CD4-positive, alpha-beta T cell treated with Interferon gamma for 1 hour (primary cell): ENCODE results near the gene PCNX1.
"Not testable (repeated sequence)": the region's sequence is repeated elsewhere in the genome, so short reads cannot be mapped to it uniquely, and the experiment has no call there.

Source experiments
- DNase-seq: peaks from one replicate; pipeline ENCODE4 v3.0.0-alpha.2; 2020

PCNX1 gene

GRCh38 chr14:70917633-70918032, 10.4 kb downstream of the PCNX1 start:
- DNase-seq: no peak

GRCh38 chr14:70919774-70920173, 12.5 kb downstream of the PCNX1 start:
- no peak for DNase-seq

- no peak for DNase-seq
Observed at GRCh38 chr14:70920608-70921007, 13.3 kb downstream of the PCNX1 start.

- no peak for DNase-seq
Observed at GRCh38 chr14:70921669-70922068, 14.4 kb downstream of the PCNX1 start.

GRCh38 chr14:70924521-70924920, 17.3 kb downstream of the PCNX1 start:
- no peak for DNase-seq

GRCh38 chr14:70926235-70926830, 19.1 kb downstream of the PCNX1 start:
- no peak for DNase-seq

- no peak for DNase-seq
Observed at GRCh38 chr14:70931008-70931407, 23.7 kb downstream of the PCNX1 start.

GRCh38 chr14:70934084-70934483, 26.8 kb downstream of the PCNX1 start:
- DNase-seq: no peak

GRCh38 chr14:70934502-70935134, 27.4 kb downstream of the PCNX1 start:
- no peak for DNase-seq

- DNase-seq: no peak
Observed at GRCh38 chr14:70935135-70935534, 27.9 kb downstream of the PCNX1 start.

GRCh38 chr14:70939693-70940092, 32.4 kb downstream of the PCNX1 start:
- DNase-seq: not testable (repeated sequence)

GRCh38 chr14:70941637-70942341, 34.5 kb downstream of the PCNX1 start:
- DNase-seq: peak; percentile 69

GRCh38 chr14:70942342-70942706, 35.1 kb downstream of the PCNX1 start:
- no peak for DNase-seq

GRCh38 chr14:70942721-70943120, 35.5 kb downstream of the PCNX1 start:
- not testable (repeated sequence) for DNase-seq

GRCh38 chr14:70943838-70944237, 36.6 kb downstream of the PCNX1 start:
- DNase-seq: no peak

- DNase-seq: no peak
Observed at GRCh38 chr14:70947739-70948138, 40.5 kb downstream of the PCNX1 start.

GRCh38 chr14:70952485-70952884, 45.2 kb downstream of the PCNX1 start:
- no peak for DNase-seq

GRCh38 chr14:70954068-70954467, 46.8 kb downstream of the PCNX1 start:
- DNase-seq: no peak

- DNase-seq: peak; percentile 29
Observed at GRCh38 chr14:70955543-70956480, 48.6 kb downstream of the PCNX1 start.

- no peak for DNase-seq
Observed at GRCh38 chr14:70956511-70956910, 49.3 kb downstream of the PCNX1 start.

- DNase-seq: no peak
Observed at GRCh38 chr14:70957710-70958109, 50.5 kb downstream of the PCNX1 start.

GRCh38 chr14:70962935-70963334, 55.7 kb downstream of the PCNX1 start:
- DNase-seq: no peak

GRCh38 chr14:70964492-70964891, 57.2 kb downstream of the PCNX1 start:
- no peak for DNase-seq
